T-helper 1 cell treated with Interleukin-12 subunit alpha and Interleukin-12 subunit beta and Interleukin-4 antibody, amounts not matched to agents 30 ng/mL and 1 ng/mL, for 36 hours (primary cell): ENCODE data around the gene ASCC2. TPM values are rescaled to one million over a fixed set of nuclear protein-coding genes. Genes with fewer than 3 reads are reported as not detected.

Source experiments
- intact Hi-C: fragments of 100-400 bp; cut with micrococcal nuclease; formaldehyde crosslinking; loops from one replicate; pipeline ENCODE4 v1.15.1; 2024
- total RNA-seq: library from RNA; stranded (reverse); gene quantifications from 2 replicates; pipeline ENCODE4 v1.2.3, GENCODE V29; 2022

The ASCC2 gene
- total RNA-seq, 1 donor from 2014 or later = 93.7 TPM

DNA sequence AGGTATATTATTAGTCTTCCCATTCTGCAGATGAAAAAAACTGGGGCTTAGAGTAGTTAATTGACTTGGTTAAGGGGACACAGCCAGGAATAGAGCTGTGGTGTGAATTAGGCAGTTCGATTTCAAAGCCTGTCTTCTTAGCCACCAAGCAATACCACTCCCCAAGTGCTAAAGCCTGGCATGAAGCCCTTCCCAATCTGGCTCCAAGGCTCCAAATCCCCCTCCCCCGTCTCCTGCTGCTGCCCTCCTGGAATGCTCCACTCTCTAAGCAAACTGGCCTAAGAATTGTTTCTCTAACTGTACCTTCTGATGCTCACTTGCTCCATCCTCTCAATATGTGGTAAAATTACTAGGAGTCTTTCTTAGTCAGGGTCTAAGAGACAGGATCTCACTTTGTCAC, 18.6 kb downstream of the ASCC2 start:
- intact Hi-C loops = no loop called here

DNA sequence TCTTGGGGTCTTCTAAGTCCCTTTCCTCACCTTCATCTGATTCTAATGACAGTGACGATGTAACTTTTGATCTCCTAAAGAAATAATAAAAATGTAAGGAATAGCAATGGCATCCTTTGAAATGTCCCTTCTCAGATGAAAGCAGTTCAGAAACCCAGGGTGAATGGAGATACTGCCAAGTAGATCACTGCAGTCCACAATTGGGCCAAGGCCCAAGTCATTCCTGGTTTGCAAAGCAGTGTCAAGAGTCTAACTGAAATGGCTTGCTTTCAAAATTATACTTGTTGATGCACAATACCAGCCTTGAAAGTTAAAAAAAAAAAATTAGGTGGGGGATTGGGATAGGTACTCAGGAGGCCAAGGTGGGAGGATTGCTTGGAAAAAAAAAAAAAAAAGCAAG, 20.4 kb downstream of the ASCC2 start:
- intact Hi-C loops = no loop called here

DNA sequence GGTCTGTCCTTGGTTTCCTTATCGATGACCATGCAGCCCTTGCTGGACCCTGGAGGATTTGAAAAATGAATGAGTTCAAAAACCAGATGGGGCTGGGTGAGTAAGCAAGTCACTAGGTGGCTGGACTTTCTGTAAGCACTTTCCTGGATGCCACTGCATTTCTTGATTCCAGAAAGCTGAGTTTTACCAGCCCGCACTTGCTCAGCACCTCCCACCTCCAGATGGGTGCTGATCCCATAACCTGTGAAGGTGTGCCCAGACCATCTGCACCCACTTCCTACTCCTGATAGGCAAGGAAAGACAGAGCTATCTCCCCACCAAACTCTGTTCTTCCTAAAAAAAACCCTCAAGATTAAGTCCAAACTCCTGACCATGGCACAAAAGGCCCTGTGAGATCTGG, 21.1 kb downstream of the ASCC2 start:
- intact Hi-C loops = no loop called here

DNA sequence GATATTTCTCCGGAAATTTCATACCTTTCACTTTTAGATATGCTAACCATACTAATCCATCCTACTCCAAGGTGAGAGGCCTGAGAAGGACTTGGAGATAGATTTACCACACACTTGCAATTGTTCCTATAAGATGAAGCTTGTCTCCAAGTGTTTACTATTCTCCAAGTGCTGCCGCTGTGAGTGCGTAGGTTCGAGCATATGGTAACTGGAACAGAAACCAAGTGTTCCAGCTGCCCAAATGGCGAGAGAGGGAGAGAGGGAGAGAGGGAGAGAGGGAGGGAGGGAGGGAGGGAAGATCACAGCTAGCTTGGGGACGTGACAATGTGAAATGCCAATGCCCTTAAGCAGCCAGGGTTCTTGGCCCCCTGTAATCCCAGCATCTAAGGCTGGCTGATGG, 21.5 kb downstream of the ASCC2 start:
- intact Hi-C loops = no loop called here

DNA sequence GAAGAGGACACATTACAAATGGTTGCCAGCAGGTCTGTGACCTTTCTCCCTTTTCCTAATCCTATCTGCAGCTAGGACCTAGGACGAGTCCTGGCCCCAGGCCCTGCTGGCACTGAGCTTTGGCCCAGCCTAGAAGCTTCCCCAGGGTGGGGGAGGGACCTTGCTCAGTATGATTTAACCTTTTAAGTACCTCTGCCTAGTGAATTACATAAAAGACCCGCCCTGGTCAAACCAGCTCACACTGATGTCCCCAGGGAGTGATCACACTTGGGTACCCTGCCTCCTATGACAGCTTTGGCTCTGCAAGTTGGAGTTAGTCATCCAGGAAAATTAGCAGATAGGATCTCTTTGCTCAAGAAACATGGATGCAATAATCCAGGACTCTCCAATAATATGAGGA, 21.9 kb downstream of the ASCC2 start:
- intact Hi-C loops = no loop called here

DNA sequence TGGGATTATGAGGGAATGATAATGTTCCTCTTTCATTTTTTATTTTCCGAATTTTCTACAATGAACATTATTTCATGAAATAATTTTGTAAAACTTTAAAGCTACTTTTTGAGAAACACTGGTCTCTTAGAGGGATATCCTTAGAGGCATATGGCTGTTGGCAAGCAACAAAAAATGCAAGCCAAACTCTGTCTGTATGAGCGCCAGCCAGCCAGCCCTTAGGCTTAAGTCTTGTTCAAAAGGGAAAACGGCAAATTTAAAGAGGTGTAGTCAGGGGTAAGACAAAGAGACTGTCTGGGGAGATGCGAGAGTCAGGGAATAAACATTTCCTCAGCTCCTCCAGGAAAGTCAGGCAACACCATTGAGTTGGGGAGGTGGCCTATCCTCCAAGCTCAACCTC, 22.5 kb downstream of the ASCC2 start:
- intact Hi-C loops = no loop called here

DNA sequence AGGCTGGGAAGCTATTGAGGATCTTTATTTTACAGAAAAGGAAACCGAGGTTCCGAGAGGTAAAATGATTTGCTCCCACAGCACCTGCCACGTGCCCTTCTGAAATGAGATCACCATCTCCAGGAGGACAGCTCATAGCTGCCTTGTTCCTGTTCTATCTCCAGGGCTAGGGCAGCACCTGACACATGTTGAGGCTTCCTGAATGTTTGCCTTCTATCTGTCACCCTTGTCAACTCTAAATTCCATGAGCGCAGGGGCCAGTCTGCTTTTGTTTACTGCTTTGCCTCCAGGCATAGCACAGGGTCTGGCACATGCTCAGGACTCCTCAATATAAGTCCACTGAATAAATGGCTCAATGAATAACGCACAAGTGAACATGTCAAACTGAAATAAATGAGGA, 24.1 kb downstream of the ASCC2 start:
- intact Hi-C loops = no loop called here

DNA sequence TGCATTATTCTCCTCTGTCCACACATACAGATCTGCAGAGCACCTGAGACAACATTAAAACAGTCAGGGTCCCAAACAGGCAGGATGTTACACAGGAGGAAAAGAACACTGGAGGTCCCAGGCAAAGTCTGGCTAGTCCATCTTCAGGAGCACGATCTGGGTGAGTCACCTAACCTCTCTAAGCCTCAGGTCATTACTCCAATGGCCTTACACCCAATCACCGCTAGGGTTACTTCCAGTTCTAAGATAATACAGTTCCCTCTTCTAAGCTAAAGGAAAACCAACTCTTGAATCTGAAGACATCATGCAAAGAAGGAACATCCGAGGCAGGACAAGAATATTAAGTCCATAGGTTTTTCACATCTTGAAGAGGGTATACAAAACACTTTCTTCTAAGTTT, 24.5 kb downstream of the ASCC2 start:
- intact Hi-C loops = no loop called here

DNA sequence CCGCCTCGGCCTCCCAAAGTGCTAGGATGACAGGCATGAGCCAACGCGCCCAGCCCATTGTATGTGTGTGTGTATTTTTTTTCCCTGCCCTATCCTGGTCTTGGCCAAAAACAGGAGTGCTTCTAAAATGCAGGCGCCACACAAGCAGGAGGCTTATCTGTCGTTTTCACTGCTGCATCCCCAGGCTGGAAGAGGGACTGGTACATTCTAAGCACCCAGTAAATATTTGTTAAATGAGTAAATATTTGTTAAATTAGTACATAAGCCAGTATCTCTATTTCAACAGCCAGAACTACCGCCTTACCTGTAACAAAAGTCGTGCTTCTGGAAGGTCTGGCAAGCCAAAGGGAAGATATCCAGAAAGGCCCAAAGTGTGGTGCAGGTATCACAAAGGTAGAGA, 24.9 kb downstream of the ASCC2 start:
- intact Hi-C loops = no loop called here

DNA sequence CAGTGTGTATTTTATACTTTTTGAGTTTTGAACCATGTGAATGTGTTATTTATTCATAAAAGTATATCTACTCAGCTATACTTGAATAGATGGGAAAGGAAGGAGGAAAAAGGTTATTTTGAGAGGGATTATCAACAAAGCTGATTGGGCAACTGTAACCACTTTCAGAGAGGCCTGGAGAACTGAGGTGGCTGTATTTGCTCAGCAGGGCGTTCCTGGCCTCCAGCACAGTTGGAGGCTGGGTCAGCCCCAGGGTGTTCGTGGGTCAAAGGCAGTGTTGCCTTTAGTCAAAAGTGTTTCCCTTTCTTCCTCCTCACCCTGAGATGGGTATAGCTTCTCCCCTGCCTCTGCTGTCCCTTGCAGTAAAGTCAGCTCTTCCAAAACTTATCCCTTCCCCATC, 26.7 kb downstream of the ASCC2 start:
- intact Hi-C loops = no loop called here

DNA sequence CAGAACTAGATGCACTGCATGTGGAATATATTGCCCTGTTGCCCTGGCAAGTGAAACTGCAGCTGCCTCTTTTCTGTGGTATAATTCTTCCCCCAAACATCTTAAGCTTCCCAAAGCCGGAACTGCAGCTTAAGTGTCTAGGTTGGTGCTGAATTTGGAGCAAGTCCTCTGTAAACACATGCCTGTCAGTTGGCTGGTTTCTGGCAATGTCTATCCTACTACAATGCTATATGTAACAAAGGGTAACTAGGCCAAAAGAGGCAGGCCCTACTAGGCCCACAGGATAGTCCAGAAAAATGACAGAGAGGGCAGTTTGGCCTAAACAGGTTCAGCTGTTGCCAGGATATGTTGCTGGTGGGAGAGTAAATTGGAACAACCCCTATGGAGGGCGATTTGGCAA, 27.9 kb downstream of the ASCC2 start:
- intact Hi-C loops = no loop called here

DNA sequence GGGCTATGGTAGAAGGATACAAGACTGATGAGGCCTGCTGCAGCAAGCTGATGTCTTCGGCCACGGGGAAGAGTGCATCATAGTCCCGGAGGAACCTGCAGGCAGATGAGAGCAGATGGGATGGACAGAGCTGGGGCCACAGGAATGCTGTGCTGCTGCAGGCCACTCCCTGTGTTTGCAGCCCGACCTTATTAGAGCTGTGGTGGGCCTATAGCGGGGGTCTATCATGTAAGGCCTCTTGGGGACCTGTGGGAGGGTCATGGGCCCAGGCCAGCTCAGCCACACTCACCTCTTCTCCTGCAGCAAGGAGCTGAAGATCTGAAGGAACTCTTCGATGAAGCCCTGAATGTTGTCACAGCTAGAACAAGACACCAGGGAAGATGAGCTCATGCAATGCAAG, 31.9 kb downstream of the ASCC2 start:
- intact Hi-C loops = no loop called here

DNA sequence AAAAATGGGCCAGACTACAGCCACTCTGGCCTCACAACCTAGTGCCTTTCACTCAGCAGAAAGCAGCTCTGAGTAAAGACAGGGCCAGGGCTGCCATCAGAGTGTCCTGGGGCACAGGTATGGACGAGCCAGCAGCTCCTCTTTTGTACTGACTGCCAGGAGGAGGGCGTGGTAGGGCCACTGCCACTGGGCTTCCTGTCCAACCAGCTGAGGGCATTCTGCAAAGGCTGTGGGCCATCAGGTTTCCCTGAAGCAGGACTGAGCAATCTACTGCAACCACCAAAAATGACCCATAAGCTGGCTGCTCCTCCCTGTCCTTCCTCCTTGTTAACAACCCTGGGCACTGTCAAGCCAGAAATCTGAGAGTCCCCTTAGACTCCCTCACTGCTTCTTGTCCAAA, 33.1 kb downstream of the ASCC2 start:
- intact Hi-C loops = no loop called here

DNA sequence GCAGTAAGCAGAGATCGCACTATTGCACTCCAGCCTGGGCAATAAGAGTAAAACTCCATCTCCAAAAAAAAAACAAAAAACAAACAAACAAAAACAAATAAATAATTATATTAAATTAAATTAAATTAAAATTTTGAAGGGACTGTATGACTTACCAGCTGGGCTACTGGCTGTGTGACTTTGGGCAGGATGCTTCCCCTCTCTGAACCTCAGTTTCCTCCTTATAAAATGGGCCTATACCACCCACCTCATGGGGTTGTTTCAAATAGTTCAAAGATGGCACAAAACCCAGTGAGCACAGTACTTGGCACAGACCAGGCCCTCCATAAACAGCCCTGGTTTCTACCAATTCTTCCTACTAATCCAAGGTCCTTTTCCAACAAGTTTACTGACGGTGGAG, 34.9 kb downstream of the ASCC2 start:
- intact Hi-C loops = no loop called here

DNA sequence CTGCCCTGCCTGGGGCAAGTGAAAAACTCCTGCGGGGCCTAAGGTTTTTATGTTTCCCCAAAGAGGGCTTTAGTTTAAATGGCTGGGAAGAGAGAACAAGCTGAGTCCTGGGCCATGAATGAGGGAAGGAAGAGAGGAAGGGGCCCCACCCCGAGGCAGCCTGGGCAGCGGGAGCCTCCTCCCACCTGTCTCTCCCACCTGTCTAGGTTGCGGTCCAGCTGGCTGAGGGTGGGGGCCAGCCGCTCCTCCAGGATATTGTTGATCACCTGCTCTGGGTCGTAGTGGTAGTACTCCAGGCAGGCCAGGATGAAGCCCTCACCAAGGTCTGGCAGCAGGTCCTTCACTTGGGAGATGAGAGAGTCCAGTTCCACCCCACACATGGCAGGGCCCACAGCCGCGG, 36.3 kb downstream of the ASCC2 start:
- intact Hi-C loops = no loop called here

DNA sequence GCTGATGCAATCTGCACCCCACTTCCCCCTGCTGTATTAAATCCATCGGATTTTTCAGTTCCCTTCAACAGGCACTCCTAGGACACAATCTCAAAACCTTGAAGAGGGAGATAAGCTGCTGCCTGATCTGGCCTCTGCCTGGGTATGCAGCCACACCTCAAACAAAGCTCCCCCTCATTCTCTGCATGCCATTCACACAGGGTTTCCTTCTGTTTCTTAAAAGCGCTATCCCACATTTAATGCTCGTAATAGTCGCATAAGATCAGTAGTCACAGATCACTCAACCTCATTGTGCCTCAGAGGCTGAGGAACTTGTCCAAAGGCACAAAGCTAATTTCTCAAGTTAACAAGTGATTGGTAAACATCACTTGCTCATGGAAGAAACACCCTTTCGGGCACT, 36.9 kb downstream of the ASCC2 start:
- intact Hi-C loops = no loop called here

DNA sequence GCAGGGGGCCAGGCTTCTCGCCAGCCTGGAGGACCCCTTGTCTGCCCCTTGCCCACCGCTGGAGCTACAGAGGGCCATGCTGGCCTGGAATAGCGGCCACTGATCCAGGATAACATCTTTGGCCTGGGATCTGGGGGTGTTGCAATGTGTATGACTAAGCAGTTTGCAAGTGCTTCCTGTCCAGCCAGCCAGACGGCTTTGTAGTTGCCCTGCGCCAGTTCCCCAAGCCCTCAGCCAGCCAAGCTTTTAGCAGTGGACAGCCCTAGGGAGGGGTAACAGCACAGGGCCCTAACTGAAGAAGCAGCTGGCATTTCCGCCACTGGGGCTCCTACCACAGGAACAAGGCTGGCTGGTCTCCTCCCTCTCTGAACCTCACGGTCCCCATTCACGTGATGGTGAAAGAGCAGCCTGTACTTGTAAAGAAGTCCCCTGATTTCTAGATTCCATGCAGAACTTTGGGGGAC, 38.8 kb downstream of the ASCC2 start:
- intact Hi-C loops = no loop called here

DNA sequence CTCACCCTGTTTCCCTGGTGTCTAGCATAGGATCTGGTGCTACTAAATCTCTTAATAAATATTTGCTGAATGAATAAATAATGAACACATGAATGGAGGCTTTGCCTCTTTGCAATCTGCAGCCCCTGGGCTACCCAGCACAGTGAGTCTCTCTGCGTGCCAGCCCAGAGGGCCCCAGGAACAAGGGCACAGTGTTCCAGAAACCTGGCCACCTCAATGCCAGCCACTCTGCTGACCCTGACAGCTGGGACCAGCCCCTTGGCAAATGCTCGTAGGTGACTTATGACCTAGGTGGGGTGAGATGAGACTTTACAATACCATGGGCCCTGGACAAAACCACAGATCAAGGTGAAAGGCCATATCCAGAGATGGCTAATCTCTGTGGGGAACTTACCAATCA, 39.3 kb downstream of the ASCC2 start:
- intact Hi-C loops = no loop called here

DNA sequence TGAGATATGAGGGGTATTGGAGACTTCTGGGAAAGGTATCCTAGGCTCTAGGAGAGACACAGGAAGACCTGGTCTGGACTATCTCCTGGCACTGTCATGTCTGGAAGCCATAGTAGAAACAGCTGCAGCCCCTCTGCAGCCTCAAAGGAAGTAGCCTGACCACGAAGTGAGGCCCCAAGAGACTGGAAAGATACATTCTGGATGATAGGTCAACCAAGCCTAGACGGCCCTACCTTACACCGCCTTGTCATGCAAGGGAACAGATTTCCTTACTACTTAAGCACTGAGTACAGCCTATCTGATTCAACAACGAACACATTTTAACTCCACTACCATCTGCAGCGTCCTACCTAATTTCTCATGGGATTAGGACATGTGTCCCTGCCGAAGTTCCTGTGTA, 39.8 kb downstream of the ASCC2 start:
- intact Hi-C loops = no loop called here

DNA sequence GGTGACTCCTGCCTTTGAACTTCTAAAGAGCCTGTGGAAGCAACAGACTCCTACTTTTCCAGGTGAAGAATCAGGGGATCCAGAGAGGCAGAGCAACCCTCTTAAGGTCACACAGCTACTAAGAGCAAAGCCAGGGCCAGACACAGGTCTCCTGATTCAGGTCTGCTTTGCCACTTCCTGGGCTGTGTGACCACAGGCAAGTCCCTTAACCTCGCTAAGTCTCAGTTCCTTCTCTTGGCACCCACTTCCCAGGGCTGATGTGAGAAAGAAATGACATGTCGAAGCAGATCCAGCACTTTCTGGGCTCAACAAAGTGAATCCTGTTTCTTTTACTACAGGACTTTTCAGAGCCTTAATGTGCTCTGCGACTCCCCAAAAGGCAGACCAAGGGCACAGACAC, 40.7 kb downstream of the ASCC2 start:
- intact Hi-C loops = no loop called here

DNA sequence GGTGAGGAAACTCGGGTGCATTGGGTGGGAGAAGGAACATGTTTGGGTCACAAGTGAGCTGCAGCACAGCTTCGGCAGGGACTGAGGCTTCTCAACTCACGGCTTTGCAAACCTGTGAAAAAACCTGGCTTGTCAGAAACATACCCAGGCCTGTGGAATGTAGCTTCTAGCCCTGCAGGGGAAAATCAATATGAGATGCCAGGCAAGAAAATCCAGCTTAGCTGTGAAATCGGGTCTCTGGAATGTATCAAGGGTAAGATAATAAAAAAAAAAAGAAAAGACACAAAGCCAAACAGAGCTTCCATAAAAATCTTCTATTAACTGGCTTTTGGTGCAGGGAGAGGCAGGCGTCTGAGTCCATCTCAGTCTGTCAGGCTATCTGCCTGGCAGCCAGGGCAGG, 42.4 kb downstream of the ASCC2 start:
- intact Hi-C loops = no loop called here

DNA sequence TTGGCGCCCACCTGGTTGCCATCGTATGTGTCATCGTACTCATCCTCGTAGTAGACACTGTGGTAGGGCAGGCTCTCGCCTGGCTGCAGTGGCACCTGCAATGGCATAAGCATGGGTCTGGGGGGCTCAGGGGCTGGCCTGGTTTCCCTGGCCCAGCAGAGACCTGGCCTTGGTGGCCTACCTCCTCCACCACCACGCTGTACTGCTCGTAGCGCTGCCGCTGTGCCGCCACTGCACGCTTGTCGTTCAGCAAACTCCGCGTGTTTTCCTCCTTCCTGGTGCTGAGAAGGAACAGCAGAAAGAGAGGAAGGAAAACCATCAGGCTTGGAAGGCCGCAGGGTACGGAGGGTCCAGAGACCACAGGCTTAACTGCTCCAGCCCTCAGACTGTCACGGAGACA, 44.7 kb downstream of the ASCC2 start:
- intact Hi-C loops = no loop called here

DNA sequence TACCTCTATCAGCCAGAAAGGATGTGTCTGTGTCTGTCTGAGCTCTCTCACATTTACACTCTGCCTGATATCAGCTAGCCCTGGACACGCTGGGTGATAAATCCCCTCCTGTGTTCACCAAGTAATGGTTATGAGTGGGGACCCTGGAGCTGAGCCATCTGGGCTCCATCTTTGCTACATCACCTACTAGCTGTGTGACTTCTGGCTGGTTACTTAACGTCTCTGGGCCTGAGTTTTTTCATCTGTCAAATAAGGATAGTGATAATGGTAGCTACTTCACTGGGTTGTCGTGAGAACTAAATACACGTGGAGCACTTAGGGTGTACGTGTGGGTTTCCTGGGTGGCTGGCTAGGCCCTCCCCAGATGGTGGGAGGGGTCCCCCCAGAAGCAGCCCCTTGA, 48.0 kb downstream of the ASCC2 start:
- intact Hi-C loops = no loop called here
